ENCODE measurements around the gene ARF6.

GRCh38 chr14:49921401-49921800 lies 28.5 kb downstream of the ARF6 start:
- TF ChIP-seq EP300 (IDR thresholded peaks at IDR 0.05) (no peak), RFX5 (IDR thresholded peaks at IDR 0.05) (no peak), CTCF (IDR thresholded peaks at IDR 0.05) (no peak), JUN (IDR thresholded peaks at IDR 0.05) (no peak), MAFK (IDR thresholded peaks at IDR 0.05; ENCODE audit: partially characterized antibody) (no peak), REST (IDR thresholded peaks at IDR 0.05) (no peak), USF2 (IDR thresholded peaks at IDR 0.05) (no peak), EHF (CRISPR knock-in tag; IDR thresholded peaks at IDR 0.05) (no peak)

Measured in A549 (cell line).